Fibroblast of lung (primary cell): ENCODE data around the gene OASL. TPM values are rescaled to one million over a fixed set of nuclear protein-coding genes. Genes with fewer than 3 reads are reported as not detected.
"Not testable (repeated sequence)": the region's sequence is repeated elsewhere in the genome, so short reads cannot be mapped to it uniquely, and the experiment has no call there.

Source experiments
- DNase-seq, 2 donors: peaks; one replicate each; pipeline versions ENCODE4 v3.0.0 to v3.0.0-alpha.2; 2010; ENCODE audit warnings: low read depth in 2 of 2
- H2AFZ ChIP-seq: 2 replicates; pipeline ENCODE4 v1.5.1; 2012; ENCODE audit warnings: low read length, control low read depth, inconsistent platforms
- H3K27ac ChIP-seq: 2 replicates; pipeline ENCODE4 v1.5.1; 2011; ENCODE audit warnings: low read length, control low read depth; ENCODE audit not compliant: insufficient read depth
- H3K27me3 ChIP-seq: 2 replicates; pipeline ENCODE4 v1.5.1; 2011; ENCODE audit warnings: mild to moderate bottlenecking, low read length; ENCODE audit not compliant: control insufficient read depth, insufficient read depth
- H3K36me3 ChIP-seq: 2 replicates; pipeline ENCODE4 v1.5.1; 2011; ENCODE audit warnings: low read length; ENCODE audit not compliant: control insufficient read depth, insufficient read depth
- H3K4me1 ChIP-seq: 2 replicates; pipeline ENCODE4 v1.5.1; 2011; ENCODE audit warnings: low read length; ENCODE audit not compliant: control insufficient read depth, insufficient read depth; ENCODE audit errors: extremely low read depth
- H3K4me2 ChIP-seq: 2 replicates; pipeline ENCODE4 v1.5.1; 2011; ENCODE audit warnings: low read length, control low read depth; ENCODE audit not compliant: insufficient read depth; ENCODE audit errors: extremely low read depth
- H3K4me3 ChIP-seq, 4 experiments: fragments of 200-600 bp in 1 of 4; sonication (generic) in 1 of 4; replicated peaks in 1 of 4; 2 replicates each; pipeline ENCODE4 v1.5.1; 2011 to 2016; ENCODE audit warnings: low read length in 4 of 4, low read depth in 3 of 4, mild to moderate bottlenecking in 3 of 4, control low read depth in 2 of 4, inconsistent platforms in 1 of 4, mixed read lengths in 1 of 4; ENCODE audit not compliant: insufficient read depth in 1 of 4; ENCODE audit errors: control extremely low read depth in 1 of 4
- H3K79me2 ChIP-seq: 2 replicates; pipeline ENCODE4 v1.5.1; 2012; ENCODE audit warnings: mild to moderate bottlenecking, low read length, inconsistent platforms; ENCODE audit not compliant: control insufficient read depth, insufficient read depth
- H3K9ac ChIP-seq: 2 replicates; pipeline ENCODE4 v1.5.1; 2011; ENCODE audit warnings: mild to moderate bottlenecking, low read length, control low read depth; ENCODE audit not compliant: insufficient read depth
- H3K9me3 ChIP-seq: 2 replicates; pipeline ENCODE4 v1.5.1; 2012; ENCODE audit warnings: low read depth, low read length; ENCODE audit not compliant: control insufficient read depth, insufficient read depth
- H4K20me1 ChIP-seq: 2 replicates; pipeline ENCODE4 v1.5.1; 2011; ENCODE audit warnings: low read length; ENCODE audit not compliant: control insufficient read depth, insufficient read depth; ENCODE audit errors: extremely low read depth
- EZH2 ChIP-seq: IDR thresholded peaks from 2 replicates; pipeline ENCODE4 v1.5.1; 2012; ENCODE audit warnings: low read length, control low read depth, mild to moderate bottlenecking; ENCODE audit errors: missing control alignments
- polyA plus RNA-seq, 2 donors: library from polyadenylated mRNA; depleted of rRNA in 1 of 2; stranded (reverse) in 1 of 2; unstranded in 1 of 2; fragments of >200 nt; gene quantifications; 2 replicates each; pipeline ENCODE4 v1.2.1, GENCODE V29; 2011 to 2012; ENCODE audit warnings: missing spikeins in 1 of 2
- total RNA-seq: library from RNA; depleted of rRNA; stranded (reverse); fragments of >200 nt; gene quantifications from 2 replicates; pipeline ENCODE4 v1.2.1, GENCODE V29; 2014
- TF ChIP-seq, protein P1 (sequence below), 2 donors: IDR thresholded peaks in 1 of 2; conservative IDR thresholded peaks in 1 of 2; 1 replicate in 1 of 2; 2 replicates in 1 of 2; pipeline ENCODE4 v1.5.1; 2011 to 2012; ENCODE audit warnings: low read length in 2 of 2, control low read depth in 1 of 2, inconsistent platforms in 1 of 2, low read depth in 1 of 2, mild to moderate bottlenecking in 1 of 2

OASL gene
- total and polyA plus RNA-seq, 2 donors (not counting 1 experiment from before 2014, with no cell fraction given) = 0.07 to 1.2 TPM

DNA sequence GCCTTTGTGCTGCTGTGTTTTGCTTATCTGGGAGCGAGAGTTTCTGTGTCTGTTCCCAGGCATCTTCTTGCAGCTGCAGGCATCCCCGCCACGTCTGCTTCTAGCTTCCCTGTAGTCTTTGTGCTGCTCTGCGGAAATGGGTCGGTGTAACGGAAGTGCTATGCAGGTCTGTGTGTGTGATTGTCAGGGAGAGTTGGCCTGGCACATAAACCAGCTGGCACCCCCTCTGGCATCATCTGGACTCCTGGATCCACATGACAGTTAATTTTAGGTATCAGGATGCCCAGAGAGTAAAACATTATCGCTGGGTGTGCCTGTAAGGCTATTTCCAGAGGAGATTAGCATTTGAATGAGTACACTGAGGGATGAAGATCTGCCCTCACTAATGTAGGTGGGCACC, 9.4 kb upstream of the OASL start:
- no peaks in the 10 kb centered on the region for H3K9me3 ChIP-seq
- TF ChIP-seq, protein P1, sequence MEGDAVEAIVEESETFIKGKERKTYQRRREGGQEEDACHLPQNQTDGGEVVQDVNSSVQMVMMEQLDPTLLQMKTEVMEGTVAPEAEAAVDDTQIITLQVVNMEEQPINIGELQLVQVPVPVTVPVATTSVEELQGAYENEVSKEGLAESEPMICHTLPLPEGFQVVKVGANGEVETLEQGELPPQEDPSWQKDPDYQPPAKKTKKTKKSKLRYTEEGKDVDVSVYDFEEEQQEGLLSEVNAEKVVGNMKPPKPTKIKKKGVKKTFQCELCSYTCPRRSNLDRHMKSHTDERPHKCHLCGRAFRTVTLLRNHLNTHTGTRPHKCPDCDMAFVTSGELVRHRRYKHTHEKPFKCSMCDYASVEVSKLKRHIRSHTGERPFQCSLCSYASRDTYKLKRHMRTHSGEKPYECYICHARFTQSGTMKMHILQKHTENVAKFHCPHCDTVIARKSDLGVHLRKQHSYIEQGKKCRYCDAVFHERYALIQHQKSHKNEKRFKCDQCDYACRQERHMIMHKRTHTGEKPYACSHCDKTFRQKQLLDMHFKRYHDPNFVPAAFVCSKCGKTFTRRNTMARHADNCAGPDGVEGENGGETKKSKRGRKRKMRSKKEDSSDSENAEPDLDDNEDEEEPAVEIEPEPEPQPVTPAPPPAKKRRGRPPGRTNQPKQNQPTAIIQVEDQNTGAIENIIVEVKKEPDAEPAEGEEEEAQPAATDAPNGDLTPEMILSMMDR (conservative IDR thresholded peaks at IDR 0.05 in 1 of 2, IDR thresholded peaks at IDR 0.05 in 1 of 2; ENCODE audit: low read depth in 1 of 2, low read length in 2 of 2) = no peak
- H3K79me2 ChIP-seq = no peaks in the 10 kb centered on the region
- DNase-seq = no peak
- no peak overlapping the region for H3K27ac ChIP-seq
- no peak overlapping the region for H3K4me2 ChIP-seq
- H3K4me1 ChIP-seq = no peaks in the 10 kb centered on the region
- no peaks in the 10 kb centered on the region for H4K20me1 ChIP-seq
- H3K36me3 ChIP-seq = no peaks in the 10 kb centered on the region
- no peak overlapping the region for H3K4me3 ChIP-seq
- no peak overlapping the region for H2AFZ ChIP-seq
- H3K9ac ChIP-seq = no peak overlapping the region
- peaks cover 2% of the 10 kb centered on the region for H3K27me3 ChIP-seq

DNA sequence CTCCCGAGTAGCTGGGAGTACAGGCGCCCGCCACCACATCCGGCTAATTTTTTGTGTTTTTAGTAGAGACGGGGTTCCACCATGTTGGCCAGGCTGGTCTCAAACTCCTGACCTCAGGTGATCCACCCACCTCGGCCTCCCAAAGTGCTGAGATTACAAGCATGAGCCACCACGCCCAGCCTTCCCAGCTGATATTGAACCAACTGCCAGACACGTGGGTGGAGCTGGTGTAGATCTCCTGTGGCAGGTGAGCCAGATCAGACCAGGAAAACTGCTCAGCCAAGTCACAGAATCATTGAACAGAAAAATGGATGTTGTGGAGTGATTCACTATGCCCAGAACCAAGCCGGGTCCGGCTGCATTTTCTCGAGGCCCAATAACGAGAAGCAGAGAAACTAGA, 8.4 kb upstream of the OASL start:
- H3K79me2 ChIP-seq, H2AFZ ChIP-seq: not testable (repeated sequence)

DNA sequence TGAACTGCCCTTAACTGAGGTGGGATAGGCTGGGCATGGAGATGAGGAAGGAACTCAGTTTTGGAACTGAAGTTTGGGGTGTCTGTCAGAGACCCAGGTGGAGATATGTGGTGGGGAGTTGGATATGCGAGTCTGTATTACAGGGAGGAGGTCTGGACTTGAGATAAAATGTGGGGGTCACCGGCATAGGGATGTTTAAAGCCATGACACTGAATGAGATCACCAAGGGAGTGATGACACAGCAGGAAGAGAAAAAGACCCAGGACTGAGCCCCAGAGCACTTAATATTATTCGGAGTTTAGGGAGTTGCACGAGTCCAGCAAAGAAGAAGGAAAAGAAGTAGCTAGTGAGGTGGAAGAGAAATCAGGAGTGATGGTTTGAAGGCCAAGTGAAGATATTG, 4.0 kb upstream of the OASL start:
- H4K20me1 ChIP-seq = no peaks in the 10 kb centered on the region
- H2AFZ ChIP-seq = no peak overlapping the region
- H3K36me3 ChIP-seq = no peaks in the 10 kb centered on the region
- no peak overlapping the region for H3K4me2 ChIP-seq
- peaks cover 2% of the 10 kb centered on the region for H3K4me1 ChIP-seq
- DNase-seq = no peak
- H3K4me3 ChIP-seq = no peak overlapping the region
- H3K27me3 ChIP-seq = peaks cover 2% of the 10 kb centered on the region
- H3K27ac ChIP-seq = no peak overlapping the region
- no peaks in the 10 kb centered on the region for H3K9me3 ChIP-seq
- no peak overlapping the region for H3K9ac ChIP-seq
- TF ChIP-seq, protein P1 (conservative IDR thresholded peaks at IDR 0.05 in 1 of 2, IDR thresholded peaks at IDR 0.05 in 1 of 2; ENCODE audit: low read depth in 1 of 2, low read length in 2 of 2) = no peak
- no peak for TF ChIP-seq EZH2
- H3K79me2 ChIP-seq = no peaks in the 10 kb centered on the region

More for the DNA sequence above, 8.4 kb upstream of the OASL start:
- H3K4me3 ChIP-seq, DNase-seq, H3K4me2 ChIP-seq, H3K9ac ChIP-seq, H3K36me3 ChIP-seq, H4K20me1 ChIP-seq, H3K9me3 ChIP-seq, H3K27me3 ChIP-seq, H3K4me1 ChIP-seq, H3K27ac ChIP-seq: not testable (repeated sequence)
